ENCODE results near the gene RUVBL1. TPM values are rescaled to one million over a fixed set of nuclear protein-coding genes. Genes with fewer than 3 reads are reported as not detected.

The RUVBL1 gene
- total RNA-seq, 2 donors from 2014 or later = 37.6 to 95.2 TPM

GRCh38 chr3:128052595-128053351 is 70.8 kb downstream of the RUVBL1 start:
- H3K4me3 Mint-ChIP-seq = peak overlapping the region; percentile 97
- peaks cover 53% of the 10 kb centered on the region for H3K36me3 Mint-ChIP-seq (ENCODE audit: low read depth)
- H3K4me1 Mint-ChIP-seq = peaks cover 35% of the 10 kb centered on the region
- peak; percentile 10 for ATAC-seq (replicated peaks)
- no peaks in the 10 kb centered on the region for H3K9me3 Mint-ChIP-seq
- H3K27me3 Mint-ChIP-seq = no peaks in the 10 kb centered on the region
- peak overlapping the region; percentile 98 for H3K27ac Mint-ChIP-seq

- peaks cover under 1% of the 10 kb centered on the region for H3K27me3 Mint-ChIP-seq
- H3K27ac Mint-ChIP-seq = peak within 1 kb of the TSS; percentile 98
- peak; percentile 94 for ATAC-seq (replicated peaks)
- peak within 1 kb of the TSS; percentile 97 for H3K4me3 Mint-ChIP-seq
- H3K36me3 Mint-ChIP-seq (ENCODE audit: low read depth) = peaks cover 46% of the 10 kb centered on the region
- peaks cover 35% of the 10 kb centered on the region for H3K4me1 Mint-ChIP-seq
- no peaks in the 10 kb centered on the region for H3K9me3 Mint-ChIP-seq
These were observed 71.6 kb downstream of the RUVBL1 start, which contains the start of gene SEC61A1 for GRCh38 chr3:128051837-128052594. TSS of gene SEC61A1 (plus strand) at chr3:128052437. CDS start at chr3:128052553, 116 bp downstream.

GRCh38 chr3:128051459-128051836 is 72.2 kb downstream of the RUVBL1 start:
- H3K4me3 Mint-ChIP-seq = peak overlapping the region; percentile 97
- H3K4me1 Mint-ChIP-seq = peaks cover 35% of the 10 kb centered on the region
- H3K36me3 Mint-ChIP-seq (ENCODE audit: low read depth) = peaks cover 40% of the 10 kb centered on the region
- H3K27me3 Mint-ChIP-seq = peaks cover 3% of the 10 kb centered on the region
- peak overlapping the region; percentile 98 for H3K27ac Mint-ChIP-seq
- no peaks in the 10 kb centered on the region for H3K9me3 Mint-ChIP-seq
- no peak for ATAC-seq (replicated peaks)

- peaks cover 3% of the 10 kb centered on the region for H3K27me3 Mint-ChIP-seq
- no peak for ATAC-seq (replicated peaks)
- H3K4me1 Mint-ChIP-seq = peaks cover 32% of the 10 kb centered on the region
- H3K27ac Mint-ChIP-seq = peak overlapping the region; percentile 98
- H3K36me3 Mint-ChIP-seq (ENCODE audit: low read depth) = peaks cover 32% of the 10 kb centered on the region
- peak overlapping the region; percentile 97 for H3K4me3 Mint-ChIP-seq
- no peaks in the 10 kb centered on the region for H3K9me3 Mint-ChIP-seq
These were observed 73.0 kb downstream of the RUVBL1 start for GRCh38 chr3:128050597-128050996.

- Mint-ChIP-seq H3K36me3 (ENCODE audit: low read depth) (no peaks in the 10 kb centered on the region), H3K9me3 (no peaks in the 10 kb centered on the region), H3K27me3 (no peaks in the 10 kb centered on the region), H3K4me1 (no peaks in the 10 kb centered on the region), H3K27ac (no peak overlapping the region), H3K4me3 (no peak overlapping the region)
- ATAC-seq (replicated peaks) = no peak
These were observed 82.3 kb downstream of the RUVBL1 start for GRCh38 chr3:128041344-128041743.

- no peak for ATAC-seq (replicated peaks)
- Mint-ChIP-seq H3K9me3 (no peaks in the 10 kb centered on the region), H3K27me3 (no peaks in the 10 kb centered on the region), H3K4me1 (no peaks in the 10 kb centered on the region), H3K36me3 (ENCODE audit: low read depth) (no peaks in the 10 kb centered on the region), H3K27ac (no peak overlapping the region), H3K4me3 (no peak overlapping the region)
These were observed 83.0 kb downstream of the RUVBL1 start for GRCh38 chr3:128040660-128041059.

GRCh38 chr3:128040041-128040440 is 83.6 kb downstream of the RUVBL1 start:
- no peak overlapping the region for H3K4me3 Mint-ChIP-seq
- no peaks in the 10 kb centered on the region for H3K9me3 Mint-ChIP-seq
- no peaks in the 10 kb centered on the region for H3K4me1 Mint-ChIP-seq
- H3K27ac Mint-ChIP-seq = no peak overlapping the region
- no peaks in the 10 kb centered on the region for H3K36me3 Mint-ChIP-seq (ENCODE audit: low read depth)
- H3K27me3 Mint-ChIP-seq = no peaks in the 10 kb centered on the region
- no peak for ATAC-seq (replicated peaks)

- H3K27ac Mint-ChIP-seq = no peak overlapping the region
- no peak for ATAC-seq (replicated peaks)
- no peak overlapping the region for H3K4me3 Mint-ChIP-seq
- no peaks in the 10 kb centered on the region for H3K36me3 Mint-ChIP-seq (ENCODE audit: low read depth)
- H3K4me1 Mint-ChIP-seq = no peaks in the 10 kb centered on the region
- H3K27me3 Mint-ChIP-seq = peaks cover 5% of the 10 kb centered on the region
- no peaks in the 10 kb centered on the region for H3K9me3 Mint-ChIP-seq
These were observed 87.5 kb downstream of the RUVBL1 start for GRCh38 chr3:128036119-128036518.

GRCh38 chr3:128033102-128033501 is 90.5 kb downstream of the RUVBL1 start:
- H3K27ac Mint-ChIP-seq = no peak overlapping the region
- no peak overlapping the region for H3K4me3 Mint-ChIP-seq
- no peaks in the 10 kb centered on the region for H3K4me1 Mint-ChIP-seq
- no peaks in the 10 kb centered on the region for H3K36me3 Mint-ChIP-seq (ENCODE audit: low read depth)
- no peak for ATAC-seq (replicated peaks)
- H3K27me3 Mint-ChIP-seq = peaks cover 5% of the 10 kb centered on the region
- H3K9me3 Mint-ChIP-seq = no peaks in the 10 kb centered on the region

Other genes with a start within 250 kb of the RUVBL1 start
- gene KBTBD12, start 208.6 kb downstream of the RUVBL1 start, total RNA-seq = not detected
- 100 to 1,000 TPM; 134 to 189 TPM for gene SEC61A1, start 71.4 kb downstream of the RUVBL1 start, total RNA-seq
- 10 to 100 TPM; 10.5 to 12.8 TPM for gene EEFSEC, start 29.7 kb upstream of the RUVBL1 start, total RNA-seq

Measured in activated T-helper 17 cell treated with anti-CD3 and anti-CD28 coated beads, Interleukin-2, amount 50 U/mL, for 72 hours (primary cell).